22Rv1 (cell line): Measurements from ENCODE around the gene MAML3.

Experiments used
- CTCF ChIP-seq: fragments of 450-650 bp; IDR thresholded peaks from 2 replicates; pipeline ENCODE4 v1.5.1; 2017; ENCODE audit warnings: mild to moderate bottlenecking
- ZFX ChIP-seq: fragments of 450-650 bp; IDR thresholded peaks from 2 replicates; pipeline ENCODE4 v1.6.1; 2017; ENCODE audit warnings: antibody characterized with exemption, borderline replicate concordance

GRCh38 chr4:139857021-139857420 lies 297.0 kb downstream of the MAML3 start:
- TF ChIP-seq CTCF (no peak), ZFX (no peak)
